ENCODE results near the gene TRPM3. TPM values are rescaled to one million over a fixed set of nuclear protein-coding genes. Genes with fewer than 3 reads are reported as not detected.

Gene TRPM3
- total RNA-seq, 6 donors from 2014 or later, result 0.10 to 1.0 (median 0.17) TPM; not detected in 1

GRCh38 chr9:71003346-71003745 lies 118.1 kb downstream of the TRPM3 start:
- Histone ChIP-seq H3K4me3 (no peak overlapping the region), H3K4me1 (no peaks in the 10 kb centered on the region), H3K36me3 (no peaks in the 10 kb centered on the region), H3K9me3 (peaks cover 4 to 18% (median 13%) of the 10 kb centered on the region in 4 donors), H3K27ac (no peak overlapping the region), H3K27me3 (no peaks in the 10 kb centered on the region)
- no peak for TF ChIP-seq POLR2A (IDR thresholded peaks at IDR 0.05)
- DNase-seq (no peak), ATAC-seq (ENCODE audit: low FRiP score in 2 of 2) (no peak)
- 97 to 99% methylated on average over 4 of the region's 4 CpGs for WGBS, 2 donors

GRCh38 chr9:71001780-71002386 lies 119.5 kb downstream of the TRPM3 start:
- DNase-seq, result peak in 1 of 2 donors; percentile 32
- ATAC-seq (ENCODE audit: low FRiP score in 2 of 2), result no peak
- Histone ChIP-seq H3K27ac (no peak overlapping the region), H3K9me3 (peaks cover 4 to 18% (median 13%) of the 10 kb centered on the region in 4 donors), H3K4me1 (no peaks in the 10 kb centered on the region), H3K27me3 (no peaks in the 10 kb centered on the region), H3K4me3 (no peak overlapping the region), H3K36me3 (no peaks in the 10 kb centered on the region)
- 69 to 72% methylated on average over 5 of the region's 5 CpGs for WGBS, 2 donors
- TF ChIP-seq EP300 (IDR thresholded peaks at IDR 0.05) (no peak), POLR2A (IDR thresholded peaks at IDR 0.05) (no peak), CTCF (IDR thresholded peaks at IDR 0.05) (peak in 3 of 6 experiments; percentile 43 to 54 (median 47)), POLR2AphosphoS5 (IDR thresholded peaks at IDR 0.05) (no peak)

GRCh38 chr9:70998962-70999361 lies 122.5 kb downstream of the TRPM3 start:
- DNase-seq (no peak), ATAC-seq (ENCODE audit: low FRiP score in 2 of 2) (no peak)
- no peak overlapping the region for H3K27ac ChIP-seq
- WGBS, 2 donors, result 80 to 81% methylated on average over 1 of the region's 1 CpG
- H3K4me1 ChIP-seq, result no peaks in the 10 kb centered on the region
- H3K4me3 ChIP-seq, result no peak overlapping the region
- TF ChIP-seq EP300 (IDR thresholded peaks at IDR 0.05) (no peak), CTCF (IDR thresholded peaks at IDR 0.05) (no peak), POLR2AphosphoS5 (IDR thresholded peaks at IDR 0.05) (no peak), POLR2A (IDR thresholded peaks at IDR 0.05) (no peak)
- no peaks in the 10 kb centered on the region for H3K27me3 ChIP-seq
- no peaks in the 10 kb centered on the region for H3K36me3 ChIP-seq
- peaks cover 0 to 3% (median 0%) of the 10 kb centered on the region in 4 donors for H3K9me3 ChIP-seq

- Histone ChIP-seq H3K27ac (no peak overlapping the region), H3K27me3 (no peaks in the 10 kb centered on the region), H3K36me3 (no peaks in the 10 kb centered on the region), H3K4me1 (no peaks in the 10 kb centered on the region), H3K9me3 (no peaks in the 10 kb centered on the region), H3K4me3 (no peak overlapping the region)
- no peak for TF ChIP-seq POLR2A (IDR thresholded peaks at IDR 0.05)
- no peak for TF ChIP-seq POLR2AphosphoS5 (IDR thresholded peaks at IDR 0.05)
- no peak for TF ChIP-seq EP300 (IDR thresholded peaks at IDR 0.05)
- no peak for TF ChIP-seq CTCF (IDR thresholded peaks at IDR 0.05)
- ATAC-seq (ENCODE audit: low FRiP score in 2 of 2), result no peak
- WGBS, 2 donors, result 56 to 61% methylated on average over 4 of the region's 4 CpGs
- no peak for DNase-seq
Observed at GRCh38 chr9:70995511-70995910, 125.9 kb downstream of the TRPM3 start.

- H3K36me3 ChIP-seq, result no peaks in the 10 kb centered on the region
- no peak overlapping the region for H3K4me3 ChIP-seq
- no peaks in the 10 kb centered on the region for H3K27me3 ChIP-seq
- DNase-seq, result no peak
- no peaks in the 10 kb centered on the region for H3K4me1 ChIP-seq
- WGBS, 2 donors, result 61% methylated on average over 2 of the region's 2 CpGs
- no peaks in the 10 kb centered on the region for H3K9me3 ChIP-seq
- TF ChIP-seq CTCF (IDR thresholded peaks at IDR 0.05) (no peak), EP300 (IDR thresholded peaks at IDR 0.05) (no peak), POLR2A (IDR thresholded peaks at IDR 0.05) (no peak), POLR2AphosphoS5 (IDR thresholded peaks at IDR 0.05) (no peak)
- no peak for ATAC-seq (ENCODE audit: low FRiP score in 2 of 2)
- no peak overlapping the region for H3K27ac ChIP-seq
Observed at GRCh38 chr9:70994582-70994981, 126.8 kb downstream of the TRPM3 start.
